AG04450 (cell line): ENCODE data around the gene PAPPA2. TPM values are rescaled to one million over a fixed set of nuclear protein-coding genes. Genes with fewer than 3 reads are reported as not detected.
"Not testable (repeated sequence)": the region's sequence is repeated elsewhere in the genome, so short reads cannot be mapped to it uniquely, and the experiment has no call there.

Experiments used
- CTCF ChIA-PET: fragments of 300-600, 350-600 bp; formaldehyde crosslinking; extraction: SDS; loops from one replicate; lab custom pipeline; 2022; ENCODE audit warnings: antibody characterized with exemption, inconsistent platforms; lab: Charles Lee
- POLR2A ChIA-PET: fragments of 350-600 bp; formaldehyde crosslinking; extraction: SDS; loops from one replicate; lab custom pipeline; 2021; ENCODE audit warnings: antibody characterized with exemption, inconsistent platforms; lab: Yijun Ruan, JAX
- DNase-seq: peaks from one replicate; pipeline ENCODE4 v3.0.0-alpha.2; 2011; ENCODE audit warnings: low read depth, low spot score
- H3K27ac ChIP-seq: one replicate; pipeline ENCODE4 v1.5.1; 2012; ENCODE audit warnings: low read depth, low read length, control low read depth
- H3K27me3 ChIP-seq: one replicate; pipeline ENCODE4 v1.6.0; 2012; ENCODE audit warnings: low read length; ENCODE audit not compliant: control insufficient read depth, insufficient read depth
- H3K4me3 ChIP-seq: 2 replicates; pipeline ENCODE4 v1.5.1; 2011; ENCODE audit warnings: mild to moderate bottlenecking, low read depth, low read length, control low read depth
- H3K9me3 ChIP-seq: 2 replicates; pipeline ENCODE4 v1.5.1; 2012; ENCODE audit warnings: low read length; ENCODE audit not compliant: control insufficient read depth, insufficient read depth
- polyA plus RNA-seq: library from polyadenylated mRNA; depleted of rRNA; stranded (reverse); fragments of >200 nt; gene quantifications from 2 replicates; pipeline ENCODE4 v1.2.3, GENCODE V29; 2011
- TF ChIP-seq, protein P1 (sequence below): IDR thresholded peaks from 2 replicates; pipeline ENCODE4 v1.5.1; 2011; ENCODE audit warnings: low read depth, low read length, control low read depth, inconsistent platforms

The PAPPA2 gene
- polyA plus RNA-seq, 1 experiment: 0.29 TPM

DNA sequence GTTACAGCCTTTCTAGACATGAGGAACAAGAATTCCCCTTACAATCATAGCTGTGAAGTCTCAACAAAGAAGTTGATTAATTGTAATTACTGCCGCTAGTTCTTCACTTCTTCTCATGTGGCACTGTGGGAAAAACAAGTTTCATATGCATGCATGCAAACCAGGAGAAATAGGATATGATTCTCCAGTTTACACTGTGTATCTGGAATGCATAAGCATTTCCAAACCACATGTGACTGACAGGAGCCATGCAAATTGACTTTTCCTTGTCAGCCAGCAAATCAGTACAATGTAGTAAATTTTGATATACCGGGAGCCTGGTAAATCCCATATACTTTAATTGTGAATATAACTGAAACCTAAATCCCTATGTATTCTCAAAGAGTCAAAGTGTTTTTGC, 279.3 kb downstream of the PAPPA2 start:
- TF ChIP-seq, protein P1, sequence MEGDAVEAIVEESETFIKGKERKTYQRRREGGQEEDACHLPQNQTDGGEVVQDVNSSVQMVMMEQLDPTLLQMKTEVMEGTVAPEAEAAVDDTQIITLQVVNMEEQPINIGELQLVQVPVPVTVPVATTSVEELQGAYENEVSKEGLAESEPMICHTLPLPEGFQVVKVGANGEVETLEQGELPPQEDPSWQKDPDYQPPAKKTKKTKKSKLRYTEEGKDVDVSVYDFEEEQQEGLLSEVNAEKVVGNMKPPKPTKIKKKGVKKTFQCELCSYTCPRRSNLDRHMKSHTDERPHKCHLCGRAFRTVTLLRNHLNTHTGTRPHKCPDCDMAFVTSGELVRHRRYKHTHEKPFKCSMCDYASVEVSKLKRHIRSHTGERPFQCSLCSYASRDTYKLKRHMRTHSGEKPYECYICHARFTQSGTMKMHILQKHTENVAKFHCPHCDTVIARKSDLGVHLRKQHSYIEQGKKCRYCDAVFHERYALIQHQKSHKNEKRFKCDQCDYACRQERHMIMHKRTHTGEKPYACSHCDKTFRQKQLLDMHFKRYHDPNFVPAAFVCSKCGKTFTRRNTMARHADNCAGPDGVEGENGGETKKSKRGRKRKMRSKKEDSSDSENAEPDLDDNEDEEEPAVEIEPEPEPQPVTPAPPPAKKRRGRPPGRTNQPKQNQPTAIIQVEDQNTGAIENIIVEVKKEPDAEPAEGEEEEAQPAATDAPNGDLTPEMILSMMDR: no peak
- CTCF ChIA-PET: no interaction called here

DNA sequence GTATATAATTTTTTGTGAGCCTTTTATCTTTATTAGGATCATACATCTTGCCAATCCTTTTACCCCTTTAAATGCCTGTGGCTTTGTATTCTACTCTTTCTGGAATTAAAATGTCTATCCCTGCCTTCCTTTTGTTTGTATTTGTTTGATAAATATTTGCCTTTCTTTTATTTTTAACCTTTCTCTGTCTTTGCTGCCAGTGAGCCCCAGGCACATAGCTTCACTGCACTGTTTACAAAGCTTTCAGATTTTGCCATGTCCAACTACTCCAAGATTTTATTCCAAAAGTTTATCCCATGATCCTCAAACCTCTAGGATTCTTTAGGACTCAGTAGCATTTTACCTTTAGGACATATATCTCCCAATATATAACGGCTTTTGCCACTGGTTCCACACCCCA, 281.2 kb downstream of the PAPPA2 start:
- CTCF ChIA-PET: no interaction called here
- no peak for DNase-seq
- Histone ChIP-seq H3K27ac (no peak overlapping the region), H3K27me3 (no peaks in the 10 kb centered on the region), H3K4me3 (no peak overlapping the region), H3K9me3 (no peaks in the 10 kb centered on the region)
- POLR2A ChIA-PET: no interaction called here
- TF ChIP-seq, protein P1: no peak

More for the DNA sequence above, 279.3 kb downstream of the PAPPA2 start:
- DNase-seq: no peak
- Histone ChIP-seq H3K4me3 (no peak overlapping the region), H3K9me3 (no peaks in the 10 kb centered on the region), H3K27me3 (no peaks in the 10 kb centered on the region), H3K27ac (no peak overlapping the region)
- POLR2A ChIA-PET: no interaction called here

DNA sequence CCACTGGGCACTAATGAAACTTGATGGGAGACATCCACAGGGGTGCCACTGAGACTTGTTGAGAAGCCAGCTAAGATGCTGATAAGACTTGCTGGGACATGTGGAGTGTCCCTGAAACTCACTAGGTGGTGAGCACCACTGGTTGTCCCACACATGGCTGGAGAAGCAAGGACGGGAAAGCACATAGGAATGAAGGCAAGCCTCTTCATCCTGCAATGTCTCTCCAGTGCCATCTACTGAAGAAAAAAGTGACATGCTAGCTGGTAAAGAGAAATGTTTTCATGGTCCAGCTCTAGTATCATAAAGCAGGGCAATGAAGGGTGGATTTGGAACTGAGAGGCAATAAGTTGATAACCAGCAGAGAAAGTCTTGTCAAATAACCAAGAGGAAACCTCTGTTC, 283.0 kb downstream of the PAPPA2 start:
- ChIA-PET POLR2A (no interaction called here), CTCF (no interaction called here)
- TF ChIP-seq, protein P1: no peak
- no peaks in the 10 kb centered on the region for H3K9me3 ChIP-seq
- H3K4me3 ChIP-seq: no peak overlapping the region
- no peak for DNase-seq
- no peak overlapping the region for H3K27ac ChIP-seq
- no peaks in the 10 kb centered on the region for H3K27me3 ChIP-seq

DNA sequence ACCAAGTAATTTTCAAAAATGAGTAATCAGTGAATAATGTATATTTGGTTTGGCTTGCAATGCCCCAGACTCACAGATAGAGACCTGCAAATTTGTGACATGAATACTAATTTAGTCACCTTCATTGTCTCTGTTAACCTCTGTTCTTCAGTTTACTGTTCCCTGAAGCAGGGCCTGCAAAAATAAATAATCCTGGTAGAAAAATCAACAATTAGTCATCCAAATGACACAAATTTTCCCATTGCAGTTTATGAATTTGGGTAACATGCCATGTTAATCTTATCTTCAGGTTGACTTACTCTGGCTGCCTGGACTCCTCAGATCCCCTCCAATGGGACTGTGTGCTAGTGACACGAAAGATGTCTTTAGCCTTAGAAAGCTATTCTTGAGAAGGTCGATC, 289.5 kb downstream of the PAPPA2 start:
- CTCF ChIA-PET: no interaction called here
- Histone ChIP-seq H3K9me3 (no peaks in the 10 kb centered on the region), H3K27me3 (no peaks in the 10 kb centered on the region), H3K27ac (no peak overlapping the region), H3K4me3 (no peak overlapping the region)
- POLR2A ChIA-PET: no interaction called here
- DNase-seq: no peak
- TF ChIP-seq, protein P1: no peak

DNA sequence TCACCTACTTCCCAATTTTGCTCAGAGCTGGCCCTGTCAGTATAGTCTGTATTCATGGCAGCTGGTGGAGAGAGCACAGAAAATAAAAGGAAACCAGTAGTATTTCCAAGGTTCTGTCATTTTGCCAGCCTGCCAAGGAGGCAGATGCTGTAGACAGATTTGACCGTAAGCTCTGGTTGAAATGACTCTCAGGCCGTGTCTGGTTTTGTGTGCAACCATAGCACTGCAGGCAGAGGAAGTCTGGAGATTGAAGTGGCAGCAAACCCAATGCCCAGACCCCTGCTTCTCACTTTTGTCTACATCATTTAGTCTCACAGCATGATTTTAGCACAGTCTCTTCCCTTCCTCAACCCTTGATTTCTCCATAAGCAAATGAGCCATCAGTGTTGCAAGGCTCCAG, 291.7 kb downstream of the PAPPA2 start:
- Histone ChIP-seq H3K27ac (no peak overlapping the region), H3K9me3 (no peaks in the 10 kb centered on the region), H3K4me3 (no peak overlapping the region), H3K27me3 (no peaks in the 10 kb centered on the region)
- DNase-seq: no peak
- ChIA-PET POLR2A (no interaction called here), CTCF (no interaction called here)
- TF ChIP-seq, protein P1: no peak

DNA sequence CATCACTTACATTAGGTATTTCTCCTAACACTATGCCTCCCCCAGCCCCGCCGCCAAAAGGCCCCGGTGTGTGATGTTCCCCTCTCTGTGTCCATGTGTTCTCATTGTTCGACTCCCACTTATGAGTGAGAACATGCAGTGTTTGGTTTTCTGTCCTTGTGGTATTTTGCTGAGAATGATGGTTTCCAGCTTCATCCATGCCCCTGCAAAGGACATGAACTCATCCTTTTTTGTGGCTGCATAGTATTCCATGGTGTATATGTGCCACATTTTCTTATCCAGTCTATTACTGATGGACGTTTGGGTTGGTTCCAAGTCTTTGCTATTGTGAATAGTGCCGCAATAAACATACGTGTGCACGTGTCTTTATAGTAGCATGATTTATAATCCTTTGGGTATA, 293.8 kb downstream of the PAPPA2 start:
- POLR2A ChIA-PET, CTCF ChIA-PET: not testable (repeated sequence)

More for the DNA sequence above, 293.8 kb downstream of the PAPPA2 start:
- DNase-seq, H3K27me3 ChIP-seq, H3K9me3 ChIP-seq, H3K4me3 ChIP-seq, H3K27ac ChIP-seq: not testable (repeated sequence)
